Psoas muscle (tissue), 8 donors: Measurements from ENCODE around the gene MIOX. TPM values are rescaled to one million over a fixed set of nuclear protein-coding genes. Genes with fewer than 3 reads are reported as not detected.

ENCODE experiments used
- ATAC-seq, 4 donors: fragments of 200-7000 bp; cut with Tn5 transposase; one replicate each; pipeline ENCODE4 v1.9.1; 2020; ENCODE audit warnings: moderate library complexity in 3 of 4, mild to moderate bottlenecking in 2 of 4
- DNase-seq, 2 donors: peaks; one replicate each; pipeline ENCODE4 v3.0.0-alpha.2; 2020
- H3K27ac ChIP-seq: fragments of 200-600 bp; one replicate; pipeline ENCODE4 v1.8.0; 2022
- H3K27me3 ChIP-seq, 3 donors: fragments of 200-600 bp in 1 of 3; one replicate each; pipeline versions ENCODE4 v1.6.1 to v1.8.0; 2013 to 2022; ENCODE audit warnings: low read length in 2 of 3, mild to moderate bottlenecking in 2 of 3, moderate library complexity in 1 of 3; ENCODE audit not compliant: insufficient read depth in 3 of 3
- H3K36me3 ChIP-seq, 2 donors: fragments of 200-600 bp in 1 of 2; one replicate each; pipeline versions ENCODE4 v1.6.1 to v1.8.0; 2013 to 2022; ENCODE audit warnings: low read depth in 1 of 2, mild to moderate bottlenecking in 1 of 2, moderate library complexity in 1 of 2; ENCODE audit not compliant: insufficient read depth in 1 of 2
- H3K4me1 ChIP-seq: fragments of 200-600 bp; one replicate; pipeline ENCODE4 v1.8.0; 2022
- H3K4me3 ChIP-seq: fragments of 200-600 bp; one replicate; pipeline ENCODE4 v1.8.0; 2022; ENCODE audit warnings: mild to moderate bottlenecking
- H3K9me3 ChIP-seq: fragments of 200-600 bp; one replicate; pipeline ENCODE4 v1.8.0; 2022
- CTCF ChIP-seq: fragments of 200-600 bp; IDR thresholded peaks from one replicate; pipeline ENCODE4 v1.8.0; 2022; ENCODE audit warnings: antibody characterized with exemption
- WGBS, 3 donors: extraction: QIAGEN DNeasy Blood & Tissue Kit; methylation state at CpG; one replicate each; pipeline versions ENCODE4 v1.1.6 to v1.1.7; 2013; 5-methylcytosine and 5-hydroxymethylcytosine counted together
- intact Hi-C, 2 donors: fragments of 100-400 bp; cut with DNase I; formaldehyde crosslinking; loops; one replicate each; pipeline versions ENCODE4 v1.11.0 to v1.14.2; 2022
- polyA plus RNA-seq, 3 donors: library from polyadenylated mRNA; stranded (reverse); fragments of 200-250 nt; gene quantifications; one replicate each; pipeline ENCODE4 v1.2.3, GENCODE V29; 2013
- total RNA-seq, 4 donors: library from RNA; stranded (reverse); fragmentation: NEBNext Ultra II Directional in 2 of 4; extraction: Animal tissue kit (Norgen Biotek cat#: 25700) in 2 of 4; gene quantifications; one replicate each; pipeline versions ENCODE4 v1.2.1 to v1.2.4, GENCODE V29; 2021 to 2023
- donor health status: healthy with polysubstance abuse.
- donor health status: DM: no; HTN: no; CAD: no; lungs with moderate emphysema.
- donor health status: Bipolar disorder and iron deficiency.
- donor health status: healthy.
- donor health status: DM: yes; HTN: yes; CAD: no.
- donor health status: DM: no; HTN: no; CAD: no.
- donor health status: DM: no; HTN: no; CAD: no.
- donor health status: DM: yes; HTN: yes; CAD: no.

Gene MIOX
- total and polyA plus RNA-seq, 7 donors: not detected

DNA sequence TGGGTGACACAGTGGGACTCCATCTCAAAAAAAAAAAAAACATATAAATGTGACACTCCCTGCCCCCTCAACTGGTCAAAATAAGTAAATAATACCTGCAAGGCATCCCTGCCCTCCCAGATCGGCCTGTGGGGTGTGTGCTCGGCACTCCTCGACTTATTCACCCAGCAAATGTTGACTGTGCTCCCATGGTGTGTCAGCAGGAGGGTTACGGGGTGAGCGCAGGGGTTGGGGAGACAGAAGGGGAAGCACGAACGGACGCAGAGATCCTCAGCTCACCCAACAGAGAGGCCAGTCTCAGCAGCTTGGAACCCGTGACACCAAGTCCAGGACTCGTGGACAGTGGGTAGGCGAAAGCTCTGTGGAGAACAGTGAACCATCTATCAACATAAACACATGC, 6.9 kb upstream of the MIOX start:
- Histone ChIP-seq H3K4me1 (peaks cover 4% of the 10 kb centered on the region), H3K27me3 (peaks cover 0 to 54% (median 25%) of the 10 kb centered on the region in 3 donors), H3K9me3 (no peaks in the 10 kb centered on the region), H3K36me3 (no peaks in the 10 kb centered on the region), H3K27ac (no peak overlapping the region), H3K4me3 (no peak overlapping the region)
- ATAC-seq (no peak), DNase-seq (no peak)
- 60 to 74% (median 64%) methylated on average over 11 of the region's 11 CpGs for WGBS, 3 donors
- TF ChIP-seq CTCF: no peak
- intact Hi-C loops: no loop called here

DNA sequence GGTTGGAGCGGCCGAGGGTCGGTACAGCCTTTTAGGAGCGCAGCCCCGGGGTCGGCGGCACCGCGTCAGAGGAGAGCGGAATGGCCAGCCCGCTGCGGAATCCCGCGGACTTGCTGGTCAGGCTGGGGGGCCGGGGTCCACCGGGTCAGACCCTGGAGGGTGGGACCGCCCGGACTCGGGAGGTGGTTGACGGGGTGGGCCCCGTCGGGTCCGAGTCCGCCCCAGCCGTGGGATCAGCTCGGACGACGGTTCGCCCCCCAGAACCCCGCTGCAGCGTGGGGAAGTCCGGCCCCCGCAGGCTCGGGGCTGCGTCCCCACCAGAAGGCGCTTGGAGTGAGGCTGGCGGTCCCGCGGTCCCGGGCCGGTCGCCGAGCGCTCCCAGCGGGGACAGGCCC, 5.6 kb upstream of the MIOX start:
- Histone ChIP-seq H3K27ac (no peak overlapping the region), H3K9me3 (no peaks in the 10 kb centered on the region), H3K4me1 (peaks cover 4% of the 10 kb centered on the region), H3K36me3 (no peaks in the 10 kb centered on the region), H3K27me3 (peaks cover 0 to 54% (median 26%) of the 10 kb centered on the region in 3 donors), H3K4me3 (peak overlapping the region; percentile 56)
- intact Hi-C loops: no loop called here
- ATAC-seq (peak in 2 of 4 donors; percentile 7 to 14), DNase-seq (no peak)
- no peak for TF ChIP-seq CTCF
- WGBS, 3 donors: 3 to 4% (median 3%) methylated on average over 33 to 45 of the region's 45 CpGs

DNA sequence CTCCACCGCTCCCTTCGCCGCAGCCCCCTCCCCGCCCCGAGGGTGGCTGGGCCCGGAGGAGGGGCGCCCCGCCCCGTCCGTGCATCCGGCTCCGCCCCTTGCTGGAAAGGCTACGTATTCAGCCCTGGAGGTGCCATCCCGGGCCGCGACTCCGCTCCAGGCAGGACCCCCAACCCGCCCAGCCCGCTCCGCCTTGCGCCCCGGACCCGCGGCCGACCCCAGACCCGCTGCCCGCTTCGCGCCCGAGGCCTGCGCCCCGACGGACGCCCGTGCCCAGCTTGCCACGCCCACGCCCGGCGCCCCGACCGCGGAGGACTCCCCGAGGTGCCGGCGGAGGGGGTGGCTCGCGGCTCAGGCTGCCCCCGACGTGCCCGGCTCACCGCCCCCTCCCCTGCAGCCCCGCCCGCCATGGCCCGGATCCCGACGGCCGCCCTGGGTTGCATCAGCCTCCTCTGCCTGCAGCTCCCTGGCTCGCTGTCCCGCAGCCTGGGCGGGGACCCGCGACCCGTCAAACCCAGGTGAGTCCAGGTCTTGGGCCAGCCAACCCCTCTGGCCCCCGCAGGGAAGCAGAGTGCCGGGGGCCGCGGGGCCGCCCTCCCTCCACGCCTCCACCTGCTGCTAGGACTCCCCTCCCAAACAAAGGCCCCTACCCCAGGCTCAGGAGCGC, 5.1 kb upstream of the MIOX start, which contains the start of gene ADM2:
Gene ADM2 (plus strand): TSS at position 104 of the 667 bp plus-strand sequence. CDS start 305 bp downstream, at position 409.
- no peaks in the 10 kb centered on the region for H3K36me3 ChIP-seq
- ATAC-seq (peak in 1 of 4 donors; percentile 14), DNase-seq (no peak)
- intact Hi-C loops: no loop called here
- peak within 1 kb of the TSS; percentile 56 for H3K4me3 ChIP-seq
- 2 to 3% (median 3%) methylated on average over 22 to 70 of the region's 70 CpGs for WGBS, 3 donors
- no peak within 1 kb of the TSS for H3K27ac ChIP-seq
- TF ChIP-seq CTCF: no peak
- no peaks in the 10 kb centered on the region for H3K9me3 ChIP-seq
- peaks cover 0 to 54% (median 26%) of the 10 kb centered on the region in 3 donors for H3K27me3 ChIP-seq
- H3K4me1 ChIP-seq: peaks cover 4% of the 10 kb centered on the region

GRCh38 chr22:50482107-50483074, 4.3 kb upstream of the MIOX start:
- H3K4me1 ChIP-seq: peaks cover 4% of the 10 kb centered on the region
- DNase-seq (no peak), ATAC-seq (no peak)
- H3K9me3 ChIP-seq: no peaks in the 10 kb centered on the region
- TF ChIP-seq CTCF: no peak
- WGBS, 3 donors: 39 to 47% (median 40%) methylated on average over 35 of the region's 35 CpGs
- peaks cover 0 to 59% (median 26%) of the 10 kb centered on the region in 3 donors for H3K27me3 ChIP-seq
- peak overlapping the region; percentile 56 for H3K4me3 ChIP-seq
- no peak overlapping the region for H3K27ac ChIP-seq
- intact Hi-C loops: no loop called here
- no peaks in the 10 kb centered on the region for H3K36me3 ChIP-seq
